Measurements from ENCODE around the gene GPRIN1. TPM values are rescaled to one million over a fixed set of nuclear protein-coding genes. Genes with fewer than 3 reads are reported as not detected.
"Not testable (repeated sequence)": the region's sequence is repeated elsewhere in the genome, so short reads cannot be mapped to it uniquely, and the experiment has no call there.

GPRIN1 gene
- total RNA-seq, 1 donor from 2014 or later = 3.0 TPM

DNA sequence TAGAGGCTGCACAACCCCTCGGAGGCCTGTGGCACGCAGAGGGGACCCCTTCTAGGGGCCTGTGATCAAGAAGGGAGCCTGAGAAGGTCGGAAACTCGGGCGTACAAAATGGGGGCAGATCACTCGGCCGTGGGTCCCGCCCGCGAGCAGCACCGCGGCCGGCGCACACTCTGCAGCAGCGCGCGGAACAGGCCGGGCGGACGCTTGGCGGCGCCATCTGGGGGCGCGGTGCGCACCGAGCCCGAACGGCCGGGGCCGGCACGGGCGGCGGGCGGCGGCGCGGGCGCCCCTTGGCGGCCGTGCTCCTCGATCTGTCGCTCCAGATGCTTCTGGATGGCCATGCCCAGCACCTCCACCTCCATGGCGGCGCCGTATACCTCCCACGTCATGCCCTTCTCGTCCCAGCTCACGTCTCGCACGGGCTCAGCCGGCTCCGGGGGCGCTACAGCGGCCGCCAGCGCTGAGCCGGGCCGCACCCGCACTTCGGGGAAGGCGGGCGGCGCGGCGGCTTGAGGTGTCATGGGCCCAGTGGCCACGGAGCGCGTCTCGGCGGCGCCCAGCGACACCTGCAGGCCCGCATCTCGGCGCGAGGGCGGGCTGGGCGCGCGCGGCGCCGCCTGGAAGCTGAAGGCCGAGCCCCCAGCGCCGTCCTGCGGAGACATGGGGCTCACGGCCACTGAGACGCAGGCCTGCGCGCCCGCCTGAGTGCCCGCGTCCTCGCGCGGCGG is 13.1 kb downstream of the GPRIN1 start:
- H3K36me3 Mint-ChIP-seq (ENCODE audit: low read depth) = no peaks in the 10 kb centered on the region
- H3K27ac Mint-ChIP-seq = no peak overlapping the region
- intact Hi-C loops (cut with micrococcal nuclease) = loop anchor here (2.0 to 5.0 kb wide), 3 partner anchors 22 to 180 kb away; partner anchors contain the start of gene CLTB
- H3K27me3 Mint-ChIP-seq (ENCODE audit: low read depth) = peaks cover 4% of the 10 kb centered on the region
- H3K9me3 Mint-ChIP-seq = no peaks in the 10 kb centered on the region
- peaks cover 2% of the 10 kb centered on the region for H3K4me1 Mint-ChIP-seq (ENCODE audit: low read depth)
- peak; percentile 52 for DNase-seq (ENCODE audit: low spot score)
- H3K4me3 Mint-ChIP-seq (ENCODE audit: low read depth) = peak overlapping the region; percentile 73

DNA sequence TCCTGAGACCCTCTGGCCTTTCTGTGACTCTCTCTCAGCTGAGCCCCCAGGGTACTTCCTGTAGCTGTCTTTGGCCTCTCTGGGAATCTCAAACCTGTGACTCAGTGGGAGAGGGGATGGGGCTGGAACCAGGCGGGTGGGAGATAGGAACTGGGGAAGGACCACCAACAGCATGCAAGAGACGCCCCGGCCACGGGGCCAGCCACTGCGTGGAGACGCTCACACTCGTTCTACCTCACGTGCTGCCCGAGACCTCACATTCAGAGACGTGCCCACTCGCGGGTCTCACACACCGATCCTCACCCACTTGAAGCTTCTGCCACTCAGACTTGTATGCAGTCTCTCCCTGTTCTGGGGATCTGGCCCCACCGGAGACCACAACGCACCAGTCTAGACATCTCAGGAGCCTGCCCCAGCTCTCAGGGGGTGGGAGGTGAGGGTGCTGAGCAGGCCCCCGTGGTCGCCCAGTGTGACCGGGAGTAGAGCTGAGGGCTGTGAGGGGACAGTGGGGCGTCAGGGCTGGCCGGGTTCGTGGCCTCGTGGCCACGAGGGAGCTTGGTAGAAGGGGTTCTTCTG is 13.8 kb downstream of the GPRIN1 start:
- no peaks in the 10 kb centered on the region for H3K36me3 Mint-ChIP-seq (ENCODE audit: low read depth)
- DNase-seq (ENCODE audit: low spot score) = no peak
- no peak overlapping the region for H3K27ac Mint-ChIP-seq
- intact Hi-C loops (cut with micrococcal nuclease) = loop anchor here (2.0 to 5.0 kb wide), 3 partner anchors 21 to 179 kb away; partner anchors contain the start of gene CLTB
- H3K4me1 Mint-ChIP-seq (ENCODE audit: low read depth) = peaks cover 2% of the 10 kb centered on the region
- peak overlapping the region; percentile 73 for H3K4me3 Mint-ChIP-seq (ENCODE audit: low read depth)
- H3K9me3 Mint-ChIP-seq = no peaks in the 10 kb centered on the region
- peaks cover 4% of the 10 kb centered on the region for H3K27me3 Mint-ChIP-seq (ENCODE audit: low read depth)

DNA sequence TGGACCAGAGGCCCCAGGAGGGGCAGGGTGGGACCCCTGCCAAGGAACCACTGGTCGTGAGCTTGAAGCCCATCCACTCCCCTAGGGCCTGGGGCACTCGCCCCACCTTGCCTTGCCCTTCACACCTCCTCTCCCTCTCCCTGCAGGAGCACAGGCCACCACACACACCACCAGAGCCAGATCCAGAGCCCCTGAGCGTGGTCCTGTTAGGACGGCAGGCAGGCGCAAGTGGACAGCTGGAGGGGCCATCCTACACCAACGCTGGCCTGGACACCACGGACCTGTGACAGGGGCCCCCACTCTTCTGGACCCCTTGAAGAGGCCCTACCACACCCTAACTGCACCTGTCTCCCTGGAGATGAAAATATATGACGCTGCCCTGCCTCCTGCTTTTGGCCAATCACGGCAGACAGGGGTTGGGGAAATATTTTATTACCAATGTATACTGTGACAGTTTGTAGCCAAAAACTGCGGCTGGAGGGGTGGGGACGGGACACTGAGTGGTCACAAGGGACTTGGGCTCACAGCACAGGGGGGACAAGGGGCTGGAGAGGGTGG is 14.5 kb downstream of the GPRIN1 start:
- Mint-ChIP-seq H3K27ac (no peak overlapping the region), H3K9me3 (no peaks in the 10 kb centered on the region), H3K27me3 (ENCODE audit: low read depth) (peaks cover 4% of the 10 kb centered on the region), H3K4me3 (ENCODE audit: low read depth) (no peak overlapping the region), H3K4me1 (ENCODE audit: low read depth) (peaks cover 2% of the 10 kb centered on the region), H3K36me3 (ENCODE audit: low read depth) (no peaks in the 10 kb centered on the region)
- DNase-seq (ENCODE audit: low spot score) = no peak
- intact Hi-C loops (cut with micrococcal nuclease) = loop anchor here (5.0 kb wide), 1 partner anchor 53 kb away; no protein-coding TSS in a partner anchor

DNA sequence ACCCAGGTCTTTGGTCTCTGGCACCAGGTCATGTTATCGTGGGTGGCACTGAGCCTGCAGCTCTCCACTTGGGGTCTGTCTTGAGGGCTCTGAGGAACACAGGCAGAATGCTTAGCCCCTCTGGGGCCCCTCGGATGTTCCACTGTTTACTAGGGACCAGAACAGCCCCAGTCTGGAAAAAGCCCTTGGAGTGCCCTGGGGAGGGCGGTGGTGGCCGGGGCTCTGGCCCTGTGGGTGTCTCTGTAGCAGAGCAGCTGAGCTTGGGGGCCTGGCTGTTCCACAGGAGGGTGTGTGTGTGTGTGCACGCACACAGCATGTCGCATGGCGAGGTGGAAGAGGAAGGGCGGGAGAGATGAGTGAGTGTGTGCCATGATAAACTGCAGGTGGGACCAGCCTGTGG is 15.4 kb downstream of the GPRIN1 start:
- peaks cover 4% of the 10 kb centered on the region for H3K27me3 Mint-ChIP-seq (ENCODE audit: low read depth)
- no peaks in the 10 kb centered on the region for H3K4me1 Mint-ChIP-seq (ENCODE audit: low read depth)
- no peak for DNase-seq (ENCODE audit: low spot score)
- H3K4me3 Mint-ChIP-seq (ENCODE audit: low read depth) = no peak overlapping the region
- H3K9me3 Mint-ChIP-seq = no peaks in the 10 kb centered on the region
- peak overlapping the region; percentile 7 for H3K27ac Mint-ChIP-seq
- intact Hi-C loops (cut with micrococcal nuclease) = no loop called here
- no peaks in the 10 kb centered on the region for H3K36me3 Mint-ChIP-seq (ENCODE audit: low read depth)

DNA sequence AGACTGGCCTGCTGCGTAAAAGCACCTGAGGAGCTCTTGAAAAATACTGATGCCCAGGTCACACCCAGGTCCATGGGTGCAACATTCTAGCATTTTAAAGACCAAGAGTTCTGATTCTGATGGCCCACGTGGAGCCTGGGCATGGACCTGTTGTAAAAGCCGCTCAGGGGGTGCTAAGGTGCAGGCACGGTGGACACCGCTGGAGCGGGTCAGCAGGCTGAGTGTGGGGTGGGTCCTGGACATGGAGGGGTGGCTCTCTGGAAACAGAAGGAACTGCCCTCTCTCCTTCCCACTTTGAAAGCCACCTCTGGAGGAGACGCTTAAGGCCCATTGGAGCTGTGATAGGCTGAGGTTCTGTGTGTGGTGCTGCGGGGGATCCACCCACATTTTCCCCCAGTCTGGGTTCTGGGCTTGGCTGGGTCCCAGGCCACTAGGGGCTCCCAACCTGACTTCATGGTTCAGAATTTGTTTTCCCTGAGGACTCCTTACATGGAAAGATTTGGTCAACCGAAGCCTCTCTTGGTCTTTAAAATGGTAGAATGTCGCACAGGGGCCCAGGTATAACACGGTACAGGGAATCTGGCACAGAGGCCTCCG is 16.6 kb downstream of the GPRIN1 start:
- no peak for DNase-seq (ENCODE audit: low spot score)
- intact Hi-C loops (cut with micrococcal nuclease) = no loop called here
- H3K27ac Mint-ChIP-seq = no peak overlapping the region

DNA sequence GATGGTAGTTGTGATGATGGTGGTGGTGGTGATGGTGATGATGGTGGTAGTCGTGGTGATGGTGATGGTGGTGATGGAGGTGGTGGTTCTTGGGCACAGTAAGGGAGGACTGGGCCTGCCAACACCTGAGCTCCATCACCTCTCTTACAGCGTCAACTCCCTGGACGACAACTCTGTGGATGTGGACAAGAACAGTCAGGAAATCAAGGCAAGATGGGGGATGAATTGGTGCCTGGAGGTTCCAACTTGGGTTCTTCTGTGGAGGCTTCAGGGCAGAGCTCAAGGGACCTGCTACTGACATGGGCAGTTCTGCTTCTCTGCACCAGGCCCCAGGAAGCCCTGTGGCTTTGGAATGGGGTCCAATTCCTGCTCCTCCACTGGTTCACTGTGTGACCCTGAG is 17.4 kb downstream of the GPRIN1 start:
- Mint-ChIP-seq H3K27me3 (ENCODE audit: low read depth) (peaks cover 2% of the 10 kb centered on the region), H3K27ac (no peak overlapping the region)

More for the DNA sequence above, 16.6 kb downstream of the GPRIN1 start:
- Mint-ChIP-seq H3K9me3 (no peaks in the 10 kb centered on the region), H3K4me3 (ENCODE audit: low read depth) (no peak overlapping the region), H3K36me3 (ENCODE audit: low read depth) (no peaks in the 10 kb centered on the region), H3K27me3 (ENCODE audit: low read depth) (peaks cover 2% of the 10 kb centered on the region), H3K4me1 (ENCODE audit: low read depth) (no peaks in the 10 kb centered on the region)

DNA sequence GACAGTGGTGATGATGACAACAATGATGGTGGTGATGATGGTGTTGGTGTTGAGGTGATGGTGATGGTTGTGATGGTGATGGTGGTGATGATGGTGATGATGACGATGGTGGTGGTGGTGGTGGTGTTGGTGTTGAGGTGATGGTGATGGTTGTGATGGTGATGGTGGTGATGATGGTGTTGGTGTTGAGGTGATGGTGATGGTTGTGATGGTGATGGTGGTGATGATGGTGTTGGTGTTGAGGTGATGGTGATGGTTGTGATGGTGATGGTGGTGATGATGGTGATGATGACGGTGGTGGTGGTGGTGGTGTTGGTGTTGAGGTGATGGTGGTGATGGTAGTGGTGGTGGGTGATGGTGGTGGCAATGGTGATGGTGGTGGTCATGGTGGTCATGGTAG is 18.3 kb downstream of the GPRIN1 start:
- H3K36me3 Mint-ChIP-seq (ENCODE audit: low read depth); H3K4me3 Mint-ChIP-seq (ENCODE audit: low read depth); DNase-seq (ENCODE audit: low spot score); H3K9me3 Mint-ChIP-seq; H3K27me3 Mint-ChIP-seq (ENCODE audit: low read depth); H3K4me1 Mint-ChIP-seq (ENCODE audit: low read depth); intact Hi-C loops (cut with micrococcal nuclease); H3K27ac Mint-ChIP-seq: not testable (repeated sequence)

More for the DNA sequence above, 17.4 kb downstream of the GPRIN1 start:
- intact Hi-C loops (cut with micrococcal nuclease) = no loop called here
- no peaks in the 10 kb centered on the region for H3K36me3 Mint-ChIP-seq (ENCODE audit: low read depth)
- H3K4me3 Mint-ChIP-seq (ENCODE audit: low read depth) = no peak overlapping the region
- H3K4me1 Mint-ChIP-seq (ENCODE audit: low read depth) = no peaks in the 10 kb centered on the region
- no peak for DNase-seq (ENCODE audit: low spot score)
- H3K9me3 Mint-ChIP-seq = no peaks in the 10 kb centered on the region

DNA sequence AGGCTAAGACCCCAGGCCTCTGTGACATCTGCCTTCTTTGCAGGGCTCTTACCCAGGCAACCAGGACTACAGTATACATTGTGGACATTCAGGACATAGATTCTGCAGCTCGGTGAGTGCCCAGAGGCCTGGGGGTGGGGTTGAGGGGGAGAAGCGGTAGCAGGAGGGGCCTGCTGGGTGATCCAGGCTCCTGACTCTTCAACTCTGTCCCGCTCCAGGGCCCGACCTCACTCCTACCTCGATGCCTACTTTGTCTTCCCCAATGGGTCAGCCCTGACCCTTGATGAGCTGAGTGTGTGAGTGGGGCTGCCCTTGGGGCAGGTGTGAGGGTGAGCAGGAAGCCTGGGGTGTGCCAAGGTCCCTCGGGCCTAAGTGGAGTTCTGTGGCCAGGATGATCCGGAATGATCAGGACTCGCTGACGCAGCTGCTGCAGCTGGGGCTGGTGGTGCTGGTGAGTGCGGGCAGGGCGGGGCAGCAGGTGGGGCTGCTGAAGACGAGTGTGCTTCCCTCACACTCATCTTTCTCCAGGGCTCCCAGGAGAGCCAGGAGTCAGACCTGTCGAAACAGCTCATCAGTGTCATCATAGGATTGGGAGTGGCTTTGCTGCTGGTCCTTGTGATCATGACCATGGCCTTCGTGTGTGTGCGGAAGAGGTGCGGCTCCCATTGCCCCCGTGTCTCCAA is 19.8 kb downstream of the GPRIN1 start:
- Mint-ChIP-seq H3K4me1 (ENCODE audit: low read depth) (no peaks in the 10 kb centered on the region), H3K4me3 (ENCODE audit: low read depth) (no peak overlapping the region), H3K9me3 (peaks cover 5% of the 10 kb centered on the region), H3K36me3 (ENCODE audit: low read depth) (no peaks in the 10 kb centered on the region), H3K27ac (no peak overlapping the region), H3K27me3 (ENCODE audit: low read depth) (peaks cover 2% of the 10 kb centered on the region)
- no peak for DNase-seq (ENCODE audit: low spot score)
- intact Hi-C loops (cut with micrococcal nuclease) = no loop called here

DNA sequence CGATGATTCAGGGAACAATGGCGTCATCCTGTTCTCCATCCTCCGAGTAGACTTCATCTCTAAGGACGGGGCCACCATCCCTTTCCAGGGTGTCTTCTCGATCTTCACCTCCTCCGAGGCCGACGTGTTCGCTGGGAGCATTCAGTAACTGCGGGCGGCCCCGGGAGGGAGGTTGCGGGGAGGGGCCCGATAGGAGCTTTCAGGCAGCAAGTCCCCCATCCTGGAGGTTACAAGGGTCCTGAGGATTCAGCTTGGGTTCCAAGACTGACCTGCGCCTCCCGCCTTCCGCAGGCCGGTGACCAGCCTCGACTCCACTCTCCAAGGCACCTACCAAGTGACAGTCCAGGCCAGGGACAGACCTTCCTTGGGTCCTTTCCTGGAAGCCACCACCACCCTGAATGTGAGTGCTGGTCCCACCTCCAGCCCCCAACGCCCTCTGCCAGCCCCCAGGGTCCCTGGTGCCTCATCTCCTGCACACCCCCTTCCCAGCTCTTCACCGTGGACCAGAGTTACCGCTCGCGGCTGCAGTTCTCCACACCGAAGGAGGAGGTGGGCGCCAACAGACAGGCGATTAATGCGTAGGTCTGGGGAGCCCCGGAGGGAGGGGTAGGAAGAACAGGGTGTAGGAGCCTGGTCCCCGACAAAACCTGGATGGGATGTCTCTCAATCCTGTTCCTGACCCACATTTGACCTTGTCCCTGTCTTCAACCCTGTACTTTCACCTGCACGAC is 20.8 kb downstream of the GPRIN1 start:
- H3K27ac Mint-ChIP-seq = no peak overlapping the region
- H3K9me3 Mint-ChIP-seq = peaks cover 7% of the 10 kb centered on the region
- no peaks in the 10 kb centered on the region for H3K27me3 Mint-ChIP-seq (ENCODE audit: low read depth)
- no peaks in the 10 kb centered on the region for H3K36me3 Mint-ChIP-seq (ENCODE audit: low read depth)
- no peaks in the 10 kb centered on the region for H3K4me1 Mint-ChIP-seq (ENCODE audit: low read depth)
- DNase-seq (ENCODE audit: low spot score) = no peak
- intact Hi-C loops (cut with micrococcal nuclease) = no loop called here
- H3K4me3 Mint-ChIP-seq (ENCODE audit: low read depth) = no peak overlapping the region

DNA sequence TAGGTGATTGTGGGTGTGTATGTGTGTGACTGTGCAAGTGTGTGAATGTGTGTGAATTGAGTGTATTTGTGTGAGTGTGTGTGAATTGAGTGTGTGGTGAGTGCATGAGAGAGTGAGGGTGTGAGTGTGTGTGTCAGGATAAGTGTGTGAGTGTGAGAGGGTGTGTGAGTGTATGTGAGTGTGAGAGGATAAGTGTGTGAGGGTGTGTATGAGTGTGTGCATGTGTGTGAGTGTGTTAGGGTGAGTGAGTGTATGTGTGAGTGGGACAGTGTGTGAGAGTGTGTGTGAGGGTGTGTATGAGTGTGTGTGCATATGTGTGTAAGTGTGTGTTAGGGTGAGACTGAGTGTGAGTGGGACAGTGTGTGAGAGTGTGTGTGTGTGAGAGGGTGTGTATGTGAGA is 21.7 kb downstream of the GPRIN1 start:
- Mint-ChIP-seq H3K4me1 (ENCODE audit: low read depth) (no peaks in the 10 kb centered on the region), H3K36me3 (ENCODE audit: low read depth) (no peaks in the 10 kb centered on the region), H3K27ac (no peak overlapping the region), H3K27me3 (ENCODE audit: low read depth) (no peaks in the 10 kb centered on the region), H3K9me3 (peaks cover 7% of the 10 kb centered on the region), H3K4me3 (ENCODE audit: low read depth) (no peak overlapping the region)
- intact Hi-C loops (cut with micrococcal nuclease) = no loop called here
- no peak for DNase-seq (ENCODE audit: low spot score)

DNA sequence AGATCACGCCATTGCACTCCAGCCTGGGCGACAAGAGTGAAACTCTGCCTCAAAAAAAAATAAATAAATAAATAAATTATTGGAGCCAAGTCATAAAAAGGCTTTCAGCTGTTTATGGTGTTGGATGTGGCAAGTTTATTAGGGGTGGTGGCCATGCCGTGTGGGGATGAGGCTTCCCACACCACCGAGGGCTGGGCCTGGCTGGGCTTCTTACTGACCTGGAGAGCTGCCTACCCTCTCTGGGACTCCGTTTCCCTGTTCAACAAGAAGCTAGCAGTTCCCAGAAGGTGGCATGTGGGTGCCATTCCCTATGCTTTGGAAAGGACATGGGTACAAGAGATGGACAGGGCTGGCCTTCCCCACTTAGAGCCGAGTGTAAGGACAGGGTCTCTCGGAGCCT is 22.6 kb downstream of the GPRIN1 start:
- DNase-seq (ENCODE audit: low spot score) = no peak
- Mint-ChIP-seq H3K36me3 (ENCODE audit: low read depth) (no peaks in the 10 kb centered on the region), H3K27me3 (ENCODE audit: low read depth) (no peaks in the 10 kb centered on the region), H3K27ac (no peak overlapping the region), H3K4me1 (ENCODE audit: low read depth) (no peaks in the 10 kb centered on the region), H3K9me3 (peaks cover 7% of the 10 kb centered on the region), H3K4me3 (ENCODE audit: low read depth) (no peak overlapping the region)
- intact Hi-C loops (cut with micrococcal nuclease) = no loop called here

DNA sequence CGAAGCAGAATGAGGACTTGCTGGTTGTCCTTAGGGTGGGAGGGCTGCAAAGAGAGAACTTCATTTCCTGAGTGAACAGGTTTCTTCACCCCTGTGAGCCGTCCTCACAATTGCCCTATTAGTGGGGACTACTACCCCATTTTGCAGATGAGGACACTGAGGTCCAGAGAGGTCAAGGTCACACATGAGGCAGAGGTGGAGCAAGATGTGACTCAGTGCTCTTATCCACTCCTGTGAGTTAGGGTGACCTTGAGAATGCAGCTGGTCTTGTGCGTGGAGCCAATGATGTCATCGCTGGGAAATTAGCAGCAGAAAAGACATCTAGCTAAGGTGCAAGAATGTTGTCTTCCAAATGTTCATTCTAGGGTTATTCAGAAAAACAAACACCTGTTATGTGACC is 26.9 kb downstream of the GPRIN1 start:
- intact Hi-C loops (cut with micrococcal nuclease) = no loop called here
- Mint-ChIP-seq H3K27me3 (ENCODE audit: low read depth) (no peaks in the 10 kb centered on the region), H3K36me3 (ENCODE audit: low read depth) (no peaks in the 10 kb centered on the region), H3K4me1 (ENCODE audit: low read depth) (no peaks in the 10 kb centered on the region), H3K27ac (no peak overlapping the region), H3K4me3 (ENCODE audit: low read depth) (no peak overlapping the region), H3K9me3 (peaks cover 7% of the 10 kb centered on the region)
- DNase-seq (ENCODE audit: low spot score) = no peak
